Right kidney (tissue), 1 donor: ENCODE data around the gene RTN4R.

Experiments used
- DNase-seq: peaks from one replicate; pipeline ENCODE4 v3.0.0-alpha.2; 2016

RTN4R gene

GRCh38 chr22:20257212-20258020 is 10.7 kb downstream of the RTN4R start:
- DNase-seq: no peak

- DNase-seq: no peak
Observed at GRCh38 chr22:20256551-20257211, 11.4 kb downstream of the RTN4R start.

GRCh38 chr22:20256027-20256426 is 12.1 kb downstream of the RTN4R start:
- DNase-seq: no peak

GRCh38 chr22:20254975-20255946 is 12.9 kb downstream of the RTN4R start:
- DNase-seq: no peak

DNA sequence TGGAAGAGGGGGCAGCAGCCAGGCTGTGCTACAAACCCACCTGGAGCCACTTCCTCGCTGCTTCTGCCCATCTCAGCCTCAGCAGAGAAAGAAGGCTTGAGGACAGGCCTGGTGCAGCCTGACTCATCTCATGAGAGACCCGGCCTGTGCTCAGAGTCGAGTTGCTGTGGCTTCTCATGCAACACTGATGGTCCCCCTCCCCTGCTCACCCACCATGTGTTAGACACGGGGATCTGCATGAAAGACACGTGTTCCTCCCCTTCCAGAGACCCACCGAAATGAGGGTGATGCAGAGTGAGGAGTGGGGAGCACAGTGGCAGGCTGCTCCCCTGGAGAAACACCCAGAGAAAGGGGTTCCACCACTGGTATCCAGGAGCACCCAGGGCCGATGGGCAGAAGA is 15.0 kb downstream of the RTN4R start:
- DNase-seq: no peak

- no peak for DNase-seq
Observed at GRCh38 chr22:20251981-20252380, 16.1 kb downstream of the RTN4R start.

GRCh38 chr22:20251491-20251890 is 16.6 kb downstream of the RTN4R start:
- no peak for DNase-seq

DNA sequence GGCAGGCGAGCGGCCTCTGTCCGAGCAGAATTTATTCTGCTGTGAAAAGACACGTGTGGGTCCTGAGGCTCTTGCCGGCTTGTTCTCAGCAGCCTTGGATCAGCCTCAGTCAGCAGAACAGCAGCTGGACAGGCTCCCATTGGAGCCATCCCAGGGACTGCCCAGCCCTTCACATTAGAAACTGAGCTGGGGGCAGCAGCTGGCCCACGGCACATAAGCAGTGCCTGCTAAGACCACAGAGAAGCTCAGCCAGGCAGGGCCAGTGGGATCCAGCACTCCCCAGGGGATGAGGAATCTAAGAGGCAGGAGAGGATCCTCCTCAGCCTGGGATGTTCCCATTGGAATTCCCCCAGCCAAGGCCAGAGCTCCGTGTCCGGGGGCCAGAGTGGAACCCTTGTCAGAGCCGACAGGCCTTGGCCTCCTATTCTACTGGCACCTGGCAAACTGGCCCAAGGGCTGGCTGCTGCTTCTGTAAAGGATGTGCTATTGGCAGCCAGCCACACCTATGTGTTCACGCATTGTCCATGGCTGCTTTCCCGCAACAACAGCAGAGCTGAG is 18.2 kb downstream of the RTN4R start:
- no peak for DNase-seq

- no peak for DNase-seq
Observed at GRCh38 chr22:20248461-20248978, 19.6 kb downstream of the RTN4R start.

DNA sequence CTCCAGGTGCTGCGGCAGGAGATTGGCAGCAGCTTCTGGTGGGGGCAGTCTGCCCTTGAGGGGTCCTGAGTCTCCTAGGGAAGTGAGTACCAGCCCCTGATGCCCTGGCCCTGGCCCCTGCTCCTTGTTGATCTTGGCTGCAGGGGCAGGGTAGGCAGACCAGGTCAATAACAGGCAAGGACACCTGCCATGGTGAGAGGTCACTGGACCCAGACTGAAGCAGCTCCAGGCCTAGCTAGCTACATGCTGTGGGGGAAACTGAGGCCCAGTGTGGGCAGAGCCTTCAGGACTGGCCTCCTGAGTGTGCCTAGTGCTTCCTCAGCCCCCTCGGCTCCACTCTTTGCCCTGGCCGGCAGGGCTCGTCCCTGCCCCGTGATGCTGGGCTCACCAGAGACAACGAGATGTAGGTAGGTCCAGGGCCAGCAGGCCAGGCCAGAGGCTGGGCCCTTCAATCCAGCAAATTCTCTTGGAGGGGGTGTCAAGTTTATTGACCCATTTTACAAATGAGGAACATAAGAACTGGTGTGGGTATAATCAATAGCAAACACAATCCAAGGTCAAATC is 20.4 kb downstream of the RTN4R start:
- DNase-seq: no peak

DNA sequence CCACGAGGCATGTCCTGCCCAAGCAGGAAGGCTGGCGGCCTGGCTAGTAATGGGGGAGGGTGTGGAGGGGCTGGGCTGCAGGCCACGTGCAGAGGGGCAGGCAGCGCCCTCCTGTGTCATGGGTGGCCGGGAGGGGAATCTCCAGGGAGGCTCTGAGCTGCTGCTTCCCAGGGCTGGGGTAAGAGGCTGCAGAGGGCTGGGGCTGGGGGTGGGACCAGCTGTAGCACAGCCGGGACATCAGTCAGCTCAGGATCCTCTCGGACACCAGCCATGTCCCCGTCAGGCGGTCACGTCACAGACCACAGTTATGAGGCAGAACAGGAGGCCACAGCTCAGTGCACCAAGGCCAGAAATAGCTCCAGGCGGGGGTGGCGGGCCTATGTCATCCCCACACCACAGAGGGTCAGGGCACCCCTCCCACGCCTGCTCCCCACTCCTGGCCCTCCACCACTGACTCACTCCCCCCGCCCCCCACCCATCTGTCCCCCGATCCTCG is 21.1 kb downstream of the RTN4R start:
- no peak for DNase-seq

- peak; percentile 62 for DNase-seq
Observed at GRCh38 chr22:20246368-20247009, 21.6 kb downstream of the RTN4R start.

DNA sequence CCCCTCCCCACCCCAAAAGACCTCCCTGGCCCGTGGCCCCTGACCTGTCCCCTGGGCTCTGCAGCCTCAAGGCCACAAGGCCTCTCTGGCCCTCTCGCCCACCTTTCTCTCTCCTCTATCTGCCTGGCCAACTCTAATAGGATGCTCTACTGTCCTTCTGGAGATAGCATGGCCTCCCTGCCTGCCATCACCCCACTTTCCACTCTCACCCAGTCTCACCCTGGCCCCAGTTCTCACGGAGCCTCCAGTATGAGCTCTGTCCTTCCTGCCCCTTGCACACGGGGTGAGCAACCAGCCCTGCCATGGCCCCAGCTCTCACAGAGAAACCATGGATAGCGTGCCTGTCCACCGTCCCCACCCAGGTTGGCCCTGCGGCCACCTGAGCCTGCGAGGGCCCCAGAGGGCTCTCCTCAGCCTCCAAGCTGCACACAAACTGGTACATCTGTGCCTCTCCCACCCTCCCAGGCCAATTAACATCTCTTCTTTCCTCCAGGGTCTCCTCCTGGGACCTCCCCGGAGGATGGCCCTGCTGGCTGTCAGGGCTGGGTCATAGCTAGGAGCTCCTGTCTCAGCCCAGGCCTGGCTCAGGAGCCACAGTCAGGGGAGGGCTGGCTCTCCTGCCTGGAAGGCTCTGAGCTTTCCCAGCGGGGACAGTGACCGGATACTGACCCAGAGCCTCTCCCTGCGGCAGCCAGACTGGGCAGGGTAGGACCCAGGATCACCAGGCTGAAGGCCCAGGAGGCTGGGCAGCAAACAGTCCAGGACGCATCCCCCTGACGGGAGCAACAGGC is 22.3 kb downstream of the RTN4R start:
- peak; percentile 58 for DNase-seq

GRCh38 chr22:20244691-20245576 is 23.2 kb downstream of the RTN4R start:
- no peak for DNase-seq

- no peak for DNase-seq
Observed at GRCh38 chr22:20244250-20244648, 23.9 kb downstream of the RTN4R start.

GRCh38 chr22:20243537-20244249 is 24.4 kb downstream of the RTN4R start:
- DNase-seq: peak; percentile 60

GRCh38 chr22:20243176-20243536 is 25.0 kb downstream of the RTN4R start:
- DNase-seq: no peak

GRCh38 chr22:20242393-20243175 is 25.5 kb downstream of the RTN4R start:
- DNase-seq: no peak
